GM19328 (cell line): ENCODE results near the gene TTLL8.

Source experiments
- ATAC-seq: cut with Tn5 transposase; IDR thresholded peaks from one replicate; pipeline ENCODE4 v1.9.1; 2021; ENCODE audit warnings: mild to moderate bottlenecking, moderate library complexity; ENCODE audit not compliant: unreplicated experiment

The TTLL8 gene

DNA sequence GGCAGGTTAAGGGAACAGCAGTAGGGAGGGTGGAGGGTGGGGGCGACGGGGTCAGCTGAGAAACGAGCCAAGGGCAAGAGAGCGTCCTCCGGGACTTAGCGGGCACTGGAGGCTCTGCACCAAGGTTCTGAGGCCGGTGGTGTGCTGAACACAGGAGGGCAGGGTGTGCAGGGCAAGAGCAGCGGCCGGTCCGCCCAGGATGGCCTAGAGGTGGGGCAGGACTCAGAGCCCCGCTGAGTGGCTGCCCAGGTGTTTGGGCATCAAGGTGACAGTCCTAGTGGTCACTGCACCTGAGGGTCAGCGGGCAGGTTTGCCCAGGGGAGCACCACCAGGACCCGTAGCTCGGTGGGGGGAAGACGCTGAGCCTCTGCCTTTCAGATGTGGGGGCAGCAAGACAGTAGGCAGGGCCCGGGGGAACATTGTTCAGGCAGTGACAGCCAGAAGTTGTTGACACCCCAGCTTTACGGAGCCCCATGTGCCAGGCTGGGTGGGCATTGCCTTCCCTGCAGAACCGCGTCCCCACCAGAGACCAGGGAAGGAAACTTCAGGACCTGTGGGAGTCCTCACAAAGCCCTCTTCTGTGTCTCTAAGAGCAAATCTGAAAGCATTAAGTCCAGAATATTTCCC lies 4.5 kb upstream of the TTLL8 start:
- no peak for ATAC-seq

DNA sequence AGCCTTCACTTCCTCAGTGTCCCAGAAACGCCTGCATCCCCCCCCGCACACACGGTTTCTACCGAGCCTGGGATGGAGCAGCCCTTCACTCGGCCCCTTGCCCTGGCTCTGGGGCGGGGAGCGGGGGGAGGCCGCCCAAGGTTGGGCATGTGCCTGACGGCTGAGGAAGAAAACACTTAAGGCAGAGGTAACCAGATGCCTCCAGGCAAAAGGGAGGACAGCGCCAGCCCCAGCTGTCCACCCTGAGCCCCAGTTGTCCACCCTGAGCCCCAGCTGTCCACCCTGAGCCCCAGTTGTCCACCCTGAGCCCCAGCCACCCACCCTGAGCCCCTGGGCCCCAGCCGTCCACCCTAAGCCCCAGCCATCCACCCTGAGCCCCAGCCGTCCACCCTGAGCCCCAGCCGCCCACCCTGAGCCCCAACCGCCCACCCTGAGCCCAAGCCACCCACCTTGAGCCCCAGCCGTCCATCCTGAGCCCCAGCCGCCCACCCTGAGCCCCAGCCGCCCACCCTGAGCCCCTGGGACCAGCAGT lies 3.8 kb upstream of the TTLL8 start:
- no peak for ATAC-seq

DNA sequence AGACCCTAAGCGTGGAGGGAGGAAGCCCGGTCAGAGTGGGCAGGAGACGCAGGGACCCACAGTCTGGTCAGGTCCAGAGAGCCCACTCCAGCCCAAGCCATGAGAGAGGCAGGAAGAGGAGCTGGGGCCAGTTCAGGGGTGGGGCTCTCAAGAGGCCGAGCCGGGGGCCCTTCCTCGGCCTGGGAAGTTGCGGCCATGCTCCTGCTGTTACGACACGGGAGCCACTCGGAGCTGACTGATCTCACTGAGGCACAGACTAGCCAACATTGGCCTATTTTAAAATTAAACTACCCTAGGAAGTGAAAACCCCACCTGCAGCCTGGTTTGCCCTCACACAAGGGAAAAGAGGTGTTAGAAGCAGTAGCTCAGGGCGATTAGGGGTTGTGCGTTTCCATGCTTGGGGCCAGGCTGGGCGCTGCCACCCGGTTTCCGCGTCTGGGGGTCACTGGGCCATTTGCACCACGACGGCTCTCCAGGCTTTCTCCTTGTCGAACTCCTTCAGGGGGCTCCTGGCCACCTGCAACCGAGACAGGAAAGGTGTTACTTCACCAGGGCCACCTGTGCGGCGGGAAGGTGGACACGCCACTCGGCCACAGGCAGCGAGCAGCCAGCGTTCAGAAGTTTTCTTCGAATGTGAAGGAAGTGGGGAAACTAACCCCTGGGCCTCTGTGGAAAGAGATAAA lies 3.2 kb upstream of the TTLL8 start:
- no peak for ATAC-seq

DNA sequence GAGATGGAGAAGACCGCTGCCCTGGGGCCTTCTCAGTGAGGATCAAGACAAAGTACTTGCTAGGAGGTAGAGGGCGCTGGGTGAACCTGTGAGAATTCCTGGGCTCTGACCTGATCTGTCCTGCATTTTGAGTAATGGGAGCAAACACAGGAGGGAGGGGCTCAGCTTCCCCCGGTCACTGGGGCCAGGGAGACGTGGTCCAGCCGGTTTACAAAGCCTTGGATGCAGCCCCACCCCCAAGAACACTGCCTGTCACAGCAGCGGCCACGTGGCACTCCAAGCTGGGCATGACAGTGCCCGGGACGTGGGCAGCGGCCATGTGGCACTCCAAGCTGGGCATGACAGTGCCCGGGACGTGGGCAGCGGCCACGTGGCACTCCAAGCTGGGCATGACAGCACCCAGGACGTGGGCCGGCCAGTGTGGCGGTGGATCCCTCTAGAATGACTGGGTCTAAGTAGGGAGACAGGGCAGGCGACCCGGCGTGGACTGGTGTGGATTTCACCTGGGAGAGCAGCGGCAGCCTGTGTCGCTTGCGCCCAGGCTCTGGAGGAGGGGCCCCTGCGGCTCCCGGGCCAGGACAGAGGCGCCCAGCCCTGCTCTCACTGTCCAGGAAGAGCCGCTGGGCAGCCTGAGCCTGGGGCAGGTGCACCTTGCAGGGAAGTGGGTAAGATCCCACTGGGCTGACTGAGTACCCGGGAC lies 2.5 kb upstream of the TTLL8 start:
- no peak for ATAC-seq

DNA sequence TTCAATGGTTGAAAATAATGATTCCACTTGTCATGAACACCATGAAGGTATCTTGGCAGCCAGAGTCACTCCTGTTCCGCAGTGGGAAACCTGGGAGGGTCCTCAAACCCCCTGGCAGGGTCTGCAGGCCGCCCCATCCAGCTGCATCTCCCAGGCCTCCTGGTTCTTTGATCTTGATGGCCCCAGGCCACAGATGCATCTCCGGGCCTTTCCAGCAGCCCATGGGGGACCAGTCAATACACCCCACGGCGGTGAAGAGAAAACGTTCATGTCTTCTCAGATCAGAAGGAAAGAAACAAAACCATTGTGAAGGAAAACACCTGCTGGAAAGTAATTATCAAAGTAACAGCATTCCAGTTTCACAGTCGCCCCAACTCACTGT lies 1.8 kb upstream of the TTLL8 start:
- no peak for ATAC-seq

DNA sequence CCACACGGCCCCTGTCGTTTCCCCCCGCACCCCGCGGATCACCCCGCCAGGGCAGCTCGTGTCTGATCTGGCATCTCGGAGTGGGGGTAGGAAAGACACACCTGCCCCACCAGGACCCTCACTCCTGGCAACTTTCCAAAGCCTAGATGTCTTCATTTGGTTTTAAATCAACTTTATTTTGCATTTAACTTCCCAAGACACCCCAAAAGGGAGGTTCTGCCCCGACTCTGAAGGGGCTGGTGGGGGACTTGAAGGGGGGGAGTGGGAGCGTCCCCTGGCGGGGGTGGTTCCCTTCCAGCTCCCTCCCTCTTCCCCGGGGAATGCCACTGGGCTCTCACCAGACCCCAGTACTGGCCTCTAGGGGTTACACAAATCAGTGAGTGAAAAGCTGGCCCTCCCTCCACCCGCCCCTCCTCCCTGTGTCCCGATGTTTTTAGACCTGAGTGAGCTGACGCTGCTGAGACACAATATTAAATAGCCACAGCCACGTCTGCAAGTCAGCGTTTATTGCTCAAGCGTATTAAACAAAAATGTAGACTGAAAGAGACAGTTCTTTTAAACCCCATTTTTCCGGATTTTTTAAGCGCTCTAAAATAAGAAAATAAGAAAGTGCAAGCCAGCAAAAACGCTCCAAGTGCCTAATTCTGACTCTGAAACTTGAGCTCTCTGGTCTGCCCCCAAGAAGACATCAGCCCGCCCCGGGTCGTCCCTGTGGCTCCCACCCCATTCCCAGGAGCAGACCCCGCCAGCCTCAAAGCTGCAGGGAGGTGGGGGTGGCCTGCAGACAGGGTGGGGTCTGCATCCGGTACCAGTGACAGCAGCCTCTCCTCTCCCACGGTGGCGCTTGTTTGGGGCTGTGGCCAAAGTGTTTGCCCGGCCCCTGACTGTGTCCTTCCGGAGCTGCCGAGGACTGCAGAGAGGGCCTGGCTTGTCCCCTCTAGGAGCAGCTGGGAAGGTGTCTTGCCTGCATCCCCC lies 1.1 kb upstream of the TTLL8 start:
- ATAC-seq: no peak

DNA sequence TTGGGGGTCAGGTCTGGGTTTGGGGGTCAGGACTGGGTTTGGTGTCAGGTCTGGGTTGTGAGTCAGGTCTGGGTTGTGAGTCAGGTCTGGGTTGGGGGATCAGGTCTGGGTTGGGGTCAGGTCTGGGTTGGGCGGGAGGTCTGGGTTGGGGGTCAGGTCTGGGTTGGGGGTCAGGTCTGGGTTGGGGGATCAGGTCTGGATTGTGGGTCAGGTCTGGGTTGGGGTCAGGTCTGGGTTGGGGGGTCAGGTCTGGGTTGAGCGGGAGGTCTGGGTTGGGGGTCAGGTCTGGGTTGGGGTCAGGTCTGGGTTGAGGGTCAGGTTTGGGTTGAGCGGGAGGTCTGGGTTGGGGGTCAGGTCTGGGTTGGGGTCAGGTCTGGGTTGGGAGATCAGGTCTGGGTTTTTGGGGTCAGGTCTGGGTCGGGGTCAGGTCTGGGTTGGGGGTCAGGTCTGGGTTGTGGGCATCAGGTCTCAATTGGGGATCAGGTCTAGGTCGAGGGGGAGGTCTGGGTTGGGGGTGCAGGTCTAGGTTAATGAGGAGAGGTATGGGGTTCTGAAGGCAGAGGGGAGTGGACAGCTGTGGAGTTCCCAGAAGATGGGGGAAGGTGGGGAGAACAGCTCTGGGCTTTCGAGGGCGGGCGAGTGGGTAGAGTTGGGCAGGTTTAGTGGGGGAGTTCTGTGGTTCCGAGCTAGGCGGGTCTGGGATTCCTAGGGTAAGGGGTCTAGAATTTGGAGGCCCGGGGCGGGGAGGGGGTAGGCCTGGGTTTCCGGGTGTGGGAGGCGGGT lies 629 bp downstream of the TTLL8 start:
- ATAC-seq: no peak

DNA sequence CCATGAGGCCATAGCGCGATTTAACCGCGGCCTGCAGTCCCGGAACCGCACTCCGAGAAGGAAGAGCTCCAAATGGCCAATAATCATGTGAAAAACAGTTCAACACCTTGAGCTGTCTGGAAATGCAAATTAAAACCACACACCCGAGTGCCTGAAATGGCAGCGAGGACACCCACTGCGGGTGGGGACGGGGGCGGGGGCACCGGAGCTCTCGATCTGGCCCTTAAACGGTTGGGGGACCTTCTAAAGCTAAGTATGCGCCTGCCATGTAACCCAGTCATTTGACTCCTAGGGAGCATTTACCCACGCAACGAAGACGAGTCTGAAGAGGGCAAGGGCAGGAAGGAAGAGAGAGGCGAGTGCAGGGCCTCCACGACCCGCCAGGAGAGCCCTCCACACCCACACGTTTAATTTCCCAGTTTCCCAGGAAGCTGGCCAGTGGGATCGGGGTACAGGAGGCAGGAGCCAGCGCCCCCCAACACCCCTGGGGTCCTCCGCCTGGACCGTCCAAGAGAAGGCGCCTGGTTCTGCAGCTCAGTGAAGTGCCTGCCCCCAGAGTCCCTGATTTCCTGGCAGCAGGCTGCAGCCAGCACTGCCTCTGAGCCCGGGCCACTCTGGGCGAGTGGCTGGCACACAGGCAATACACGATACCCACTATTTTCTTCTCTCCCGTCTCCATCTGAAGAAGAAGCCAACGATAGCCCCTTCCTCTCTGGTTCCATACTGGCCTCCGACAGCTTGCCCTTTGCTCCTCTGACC lies 1.7 kb downstream of the TTLL8 start:
- no peak for ATAC-seq

DNA sequence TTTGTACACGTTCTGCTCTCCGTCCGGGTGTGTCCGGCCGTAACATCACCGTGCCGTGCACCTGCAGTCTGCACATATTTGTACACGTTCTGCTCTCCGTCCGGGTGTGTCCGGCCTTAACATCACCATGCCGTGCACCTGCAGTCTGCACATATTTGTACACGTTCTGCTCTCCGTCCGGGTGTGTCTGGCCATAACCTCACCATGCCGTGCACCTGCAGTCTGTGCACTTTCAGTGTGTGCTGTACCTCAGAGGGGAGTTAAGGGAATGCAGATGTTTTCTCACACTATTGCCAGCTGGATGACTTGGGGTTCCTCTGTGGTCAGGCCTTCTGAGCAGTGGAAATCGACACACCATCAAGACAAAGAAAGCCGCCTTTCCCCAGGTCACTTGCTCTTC lies 4.2 kb downstream of the TTLL8 start:
- no peak for ATAC-seq

DNA sequence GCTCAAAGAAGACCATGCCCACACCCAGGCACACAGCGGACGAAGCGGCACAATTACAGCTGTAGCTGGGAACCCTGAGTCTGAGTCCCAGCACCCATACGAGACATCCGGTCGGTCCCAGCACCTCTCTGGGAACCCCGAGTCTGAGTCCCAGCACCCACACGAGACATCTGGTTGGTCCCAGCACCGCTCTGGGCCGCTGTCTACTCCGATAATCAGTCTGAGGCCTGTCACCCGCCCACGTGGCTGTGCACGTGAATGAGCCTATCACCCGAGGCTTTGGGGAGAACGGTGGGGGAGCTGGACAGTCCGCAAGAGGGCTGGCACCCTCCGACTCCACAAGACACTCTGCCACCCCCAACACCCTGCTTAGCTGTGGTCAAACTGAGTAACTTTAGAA lies 6.2 kb downstream of the TTLL8 start:
- ATAC-seq: no peak

DNA sequence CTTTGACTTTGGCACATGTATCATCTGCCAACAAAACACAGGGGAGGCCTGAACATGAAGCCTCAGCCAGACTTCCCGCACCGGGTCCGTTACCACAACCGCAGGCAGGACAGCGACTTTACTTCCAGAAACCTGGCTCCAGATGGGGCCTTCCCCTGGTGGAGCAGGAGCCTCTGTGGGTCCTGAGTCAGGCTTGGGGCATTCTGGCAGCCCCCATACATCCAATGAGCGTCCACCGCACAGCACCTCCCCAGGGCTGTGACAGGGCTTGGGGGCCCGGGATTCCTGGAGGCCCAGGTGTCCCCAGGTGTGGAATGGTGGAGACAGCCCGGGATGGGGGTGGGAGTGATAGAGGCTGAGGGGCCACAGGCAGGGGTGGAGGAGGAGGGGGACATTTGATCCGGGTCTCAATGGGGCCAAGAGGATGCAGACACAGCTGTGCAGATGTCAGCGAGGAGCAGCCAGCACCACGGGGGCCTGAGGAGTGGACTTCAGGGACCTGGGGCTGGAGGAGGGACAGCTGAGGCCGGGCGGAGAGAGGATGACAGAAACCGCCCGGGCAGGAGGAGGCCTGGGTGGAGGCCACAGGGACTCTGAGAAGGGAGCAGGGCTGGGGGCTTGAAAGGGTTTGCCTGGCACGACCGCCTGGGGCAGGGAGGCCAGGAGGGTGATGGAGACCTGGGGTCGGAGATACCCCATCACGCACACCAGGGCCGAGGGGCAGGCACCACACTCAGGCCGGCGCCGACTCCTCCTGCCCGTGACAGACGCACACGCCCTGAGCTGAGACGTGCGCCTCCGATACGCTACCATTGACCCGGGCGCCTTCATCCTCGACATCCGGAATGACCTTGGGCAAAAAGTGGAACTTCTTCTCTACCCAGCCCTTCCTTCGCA lies 8.6 kb downstream of the TTLL8 start:
- no peak for ATAC-seq

DNA sequence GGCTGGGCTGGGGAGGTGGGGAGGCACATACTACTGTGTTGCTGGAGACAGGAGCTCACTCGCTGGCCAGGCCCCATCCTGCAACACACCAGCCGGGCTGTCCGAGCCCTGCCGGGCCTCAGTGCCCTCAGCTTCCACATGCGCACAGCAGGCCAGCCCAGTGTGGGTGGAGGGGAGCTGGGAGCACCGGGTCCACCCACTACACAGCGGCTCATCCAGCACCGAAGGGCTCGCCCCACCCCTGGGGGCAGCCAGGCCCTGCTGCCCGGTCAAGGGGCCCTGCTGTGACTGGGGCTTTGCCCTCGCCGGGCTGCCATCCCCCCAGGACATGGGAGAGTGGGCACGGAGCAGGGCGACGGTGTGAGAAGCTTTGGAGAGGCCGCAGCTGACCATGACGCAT lies 9.3 kb downstream of the TTLL8 start:
- ATAC-seq: no peak

DNA sequence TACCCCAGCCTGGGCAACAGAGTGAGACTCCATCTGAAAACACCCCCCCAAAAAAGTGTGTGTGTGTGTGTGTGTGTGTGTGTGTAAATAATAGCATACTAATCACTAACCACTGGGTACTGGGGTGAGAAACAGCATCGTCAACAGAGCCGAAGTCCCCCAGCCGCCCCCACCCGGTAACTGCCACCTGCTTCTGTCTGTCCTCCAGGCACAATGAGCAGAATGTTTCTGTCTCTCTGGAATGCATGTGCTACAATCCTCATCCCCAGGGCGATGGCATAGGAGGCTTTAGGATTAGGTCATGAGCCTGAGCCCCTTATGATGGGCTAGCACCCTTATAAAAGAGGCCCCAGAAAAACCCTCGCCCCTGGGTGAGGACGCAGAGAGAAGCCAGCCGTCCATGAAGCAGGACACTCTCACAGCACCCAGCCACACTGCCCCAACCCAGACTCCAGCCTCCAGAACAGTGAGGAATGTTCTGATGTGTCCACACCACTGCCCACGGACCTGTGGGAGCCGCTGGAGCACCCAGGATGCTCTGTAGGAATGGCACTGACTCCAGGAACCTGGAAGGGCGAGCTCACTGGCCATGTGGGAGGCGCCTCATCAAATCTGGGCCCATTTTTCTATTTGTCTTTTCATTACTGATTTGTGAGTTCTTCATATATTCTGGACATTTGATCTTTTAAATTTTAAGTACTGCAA lies 9.9 kb downstream of the TTLL8 start:
- ATAC-seq: no peak

DNA sequence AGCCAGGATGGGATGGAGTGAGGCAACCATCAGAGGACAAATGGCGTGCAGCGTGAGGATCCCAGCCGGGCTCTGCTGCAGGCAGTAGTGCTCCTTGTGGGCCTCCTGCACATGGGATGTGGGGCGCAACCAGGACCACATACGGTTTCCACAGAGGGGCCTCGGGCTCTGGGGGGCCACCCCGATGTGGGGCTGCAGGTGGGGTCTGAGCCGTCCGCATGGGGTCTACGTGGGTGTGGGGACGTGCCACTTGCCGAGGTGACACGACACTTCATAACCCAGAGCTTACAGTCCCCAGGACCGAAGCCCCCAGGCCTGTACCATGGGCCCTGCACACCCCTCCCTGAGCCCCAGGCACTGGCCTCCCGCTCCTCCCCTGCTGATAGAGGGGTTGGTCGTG lies 10.8 kb downstream of the TTLL8 start:
- ATAC-seq: no peak

DNA sequence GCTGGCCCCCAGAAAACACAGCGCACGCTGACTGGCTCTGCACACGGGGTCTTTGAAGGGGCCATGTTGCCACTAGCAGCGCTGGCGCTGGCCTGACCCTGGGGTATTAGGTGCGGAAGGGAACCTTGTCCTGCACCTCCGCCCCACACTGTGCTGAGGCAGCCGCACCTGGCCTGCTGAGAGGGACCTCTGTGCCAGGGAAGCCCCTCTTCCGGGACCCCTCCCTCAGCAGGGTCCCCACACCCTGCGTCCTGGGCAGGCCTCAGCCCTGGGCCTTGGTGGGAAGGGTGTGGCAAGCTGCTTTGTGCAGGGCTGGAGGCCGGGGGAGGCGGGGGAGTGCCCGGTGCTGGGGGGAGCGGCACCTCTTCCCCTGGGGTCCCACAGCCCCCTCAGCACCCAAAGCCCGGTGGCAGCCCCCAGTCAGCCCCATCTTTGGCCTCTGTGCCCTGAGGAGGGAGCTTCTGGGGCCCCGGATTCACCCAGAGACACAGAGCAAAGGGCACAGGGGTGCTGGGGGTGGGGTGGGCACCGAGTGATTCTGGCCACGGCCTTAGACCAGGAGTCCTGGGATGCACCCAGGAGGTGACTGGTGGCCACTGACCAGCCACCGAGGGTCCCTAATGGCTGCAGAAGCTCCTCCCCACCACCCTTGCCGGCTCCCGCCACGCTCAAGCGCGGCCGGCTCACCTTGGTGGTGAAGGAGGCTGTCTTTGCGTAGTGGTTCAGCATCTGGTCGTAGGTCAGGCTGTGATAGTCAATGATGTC lies 11.4 kb downstream of the TTLL8 start:
- no peak for ATAC-seq

DNA sequence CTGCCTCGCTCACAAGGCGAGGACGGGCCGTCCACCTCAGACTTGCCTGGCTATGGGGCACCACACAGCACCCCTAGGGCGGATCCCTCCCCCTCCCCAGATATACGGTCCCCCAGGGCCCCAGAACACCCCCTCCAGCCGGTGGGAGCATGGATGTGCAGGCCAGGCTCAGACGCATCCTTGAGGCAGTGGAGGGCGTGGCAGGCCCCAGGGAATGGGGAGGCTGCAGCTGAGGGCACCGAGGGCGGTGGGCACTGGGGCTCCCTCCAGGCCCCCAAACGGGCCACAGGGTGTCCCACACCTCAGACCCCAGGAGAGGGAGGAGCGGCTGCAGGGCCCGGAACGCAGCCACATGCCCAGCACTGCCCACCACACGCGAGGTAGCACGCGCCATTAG lies 12.1 kb downstream of the TTLL8 start:
- ATAC-seq: no peak
